ENCODE measurements around the gene UBE3B.

DNA sequence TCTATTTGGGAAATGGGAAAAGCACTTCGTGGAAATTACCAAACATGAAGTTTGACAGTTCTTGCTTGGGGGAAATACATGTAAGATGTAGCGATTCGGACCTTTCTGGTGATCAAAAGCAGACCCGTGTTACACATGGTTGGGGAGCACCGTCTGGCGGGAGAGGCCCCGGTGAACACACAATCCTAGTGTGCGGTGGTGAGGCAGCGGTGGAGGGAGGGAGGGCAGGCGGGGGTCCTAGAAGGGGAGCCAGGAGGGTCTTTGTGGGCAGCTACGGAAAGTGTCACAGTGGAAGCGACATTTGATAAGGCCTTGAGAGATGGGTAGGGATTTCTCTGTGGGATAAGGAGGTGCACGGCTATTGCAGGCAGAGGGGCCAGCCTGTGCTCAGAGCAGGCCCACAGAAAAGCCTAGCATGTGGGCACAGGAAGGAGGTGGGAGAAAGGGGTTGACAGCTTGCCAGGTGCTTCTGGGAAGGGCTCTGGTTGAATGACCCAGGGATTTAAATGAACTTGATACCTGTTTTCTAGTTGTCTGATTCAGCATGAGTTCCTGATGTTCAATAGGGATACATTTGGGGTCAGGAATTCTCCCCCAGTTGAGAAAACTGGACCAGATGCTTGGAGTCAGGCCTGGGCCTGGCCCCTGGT lies 103.4 kb downstream of the UBE3B start:
- TF ChIP-seq CTCF (IDR thresholded peaks at IDR 0.05): no peak
- no peak for TF ChIP-seq POLR2A (IDR thresholded peaks at IDR 0.05; ENCODE audit: low read depth)
